ENCODE measurements around the gene PVRIG.
"Not testable (repeated sequence)": the region's sequence is repeated elsewhere in the genome, so short reads cannot be mapped to it uniquely, and the experiment has no call there.

DNA sequence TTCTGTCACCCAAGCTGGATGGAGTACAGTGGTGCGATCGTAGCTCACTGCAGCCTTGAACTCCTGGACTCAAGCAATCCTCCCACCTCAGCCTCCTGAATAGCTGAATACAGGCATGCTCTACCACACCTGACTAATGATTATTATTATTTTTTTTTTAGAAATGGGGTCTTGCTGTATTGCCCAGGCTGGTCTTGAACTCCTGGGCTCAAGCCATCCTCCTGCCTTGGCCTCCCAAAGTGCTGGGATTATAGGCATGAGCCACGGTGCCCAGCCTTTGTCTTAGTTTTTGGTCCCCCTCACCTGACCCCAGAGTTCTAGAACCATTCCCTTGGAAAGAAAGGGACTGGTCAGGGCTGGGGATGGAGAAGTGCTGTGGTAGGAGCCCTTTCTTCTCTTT lies 39.7 kb upstream of the PVRIG start:
- TF ChIP-seq POLR2A, POLR2AphosphoS5, TAF1, SPI1 (IDR thresholded peaks at IDR 0.05; ENCODE audit: low read depth, low read length): not testable (repeated sequence)

Measured in GM12891 (cell line).